Activated T-cell treated with anti-CD3 and anti-CD28 coated beads for 4 hours (primary cell): ENCODE measurements around the gene OVCA2.
"Not testable (repeated sequence)": the region's sequence is repeated elsewhere in the genome, so short reads cannot be mapped to it uniquely, and the experiment has no call there.

Experiments used
- DNase-seq: peaks from one replicate; pipeline ENCODE4 v3.0.0-alpha.2; 2020

OVCA2 gene

GRCh38 chr17:2041561-2042389 lies at the start of gene OVCA2:
Gene OVCA2, plus strand, starts transcription at chr17:2042022. Its CDS starts 26 bp downstream, at chr17:2042048.
- DNase-seq: peak; percentile 97

- DNase-seq: no peak
These were observed 49.3 kb upstream of the OVCA2 start for GRCh38 chr17:1992541-1992940.

- no peak for DNase-seq
These were observed 47.1 kb upstream of the OVCA2 start for GRCh38 chr17:1994707-1995106.

- no peak for DNase-seq
These were observed 46.4 kb upstream of the OVCA2 start for GRCh38 chr17:1995321-1995892.

- DNase-seq: no peak
These were observed 45.7 kb upstream of the OVCA2 start for GRCh38 chr17:1995907-1996799.

- DNase-seq: no peak
These were observed 45.0 kb upstream of the OVCA2 start for GRCh38 chr17:1996800-1997288.

GRCh38 chr17:1997289-1997926 lies 44.4 kb upstream of the OVCA2 start:
- no peak for DNase-seq

- no peak for DNase-seq
These were observed 43.7 kb upstream of the OVCA2 start for GRCh38 chr17:1997927-1998742.

GRCh38 chr17:1999557-2000251 lies 42.1 kb upstream of the OVCA2 start:
- no peak for DNase-seq

- no peak for DNase-seq
These were observed 39.0 kb upstream of the OVCA2 start for GRCh38 chr17:2002767-2003329.

- no peak for DNase-seq
These were observed 38.3 kb upstream of the OVCA2 start for GRCh38 chr17:2003525-2003924.

- no peak for DNase-seq
These were observed 37.3 kb upstream of the OVCA2 start for GRCh38 chr17:2004435-2004952.

GRCh38 chr17:2008332-2009126 lies 33.3 kb upstream of the OVCA2 start:
- DNase-seq: no peak

GRCh38 chr17:2009737-2010136 lies 32.1 kb upstream of the OVCA2 start:
- DNase-seq: no peak

GRCh38 chr17:2011411-2012371 lies 30.1 kb upstream of the OVCA2 start:
- DNase-seq: no peak

GRCh38 chr17:2012499-2012898 lies 29.3 kb upstream of the OVCA2 start:
- DNase-seq: no peak

- not testable (repeated sequence) for DNase-seq
These were observed 28.4 kb upstream of the OVCA2 start for GRCh38 chr17:2013220-2013993.

GRCh38 chr17:2013994-2014317 lies 27.9 kb upstream of the OVCA2 start:
- no peak for DNase-seq
